ENCODE data around the gene GASK1A. TPM values are rescaled to one million over a fixed set of nuclear protein-coding genes. Genes with fewer than 3 reads are reported as not detected.
A peak's percentile ranks its signal among the peaks of the same experiment; 100 is the strongest.

GASK1A gene
- 5.3 and 5.4 TPM in 2 replicates for total RNA-seq (2021)
- long read RNA-seq, partial matches to known transcripts = 0 of 7 reads
- long read RNA-seq, other reads (novel, unspliced or antisense) = 5 of 7 reads

DNA sequence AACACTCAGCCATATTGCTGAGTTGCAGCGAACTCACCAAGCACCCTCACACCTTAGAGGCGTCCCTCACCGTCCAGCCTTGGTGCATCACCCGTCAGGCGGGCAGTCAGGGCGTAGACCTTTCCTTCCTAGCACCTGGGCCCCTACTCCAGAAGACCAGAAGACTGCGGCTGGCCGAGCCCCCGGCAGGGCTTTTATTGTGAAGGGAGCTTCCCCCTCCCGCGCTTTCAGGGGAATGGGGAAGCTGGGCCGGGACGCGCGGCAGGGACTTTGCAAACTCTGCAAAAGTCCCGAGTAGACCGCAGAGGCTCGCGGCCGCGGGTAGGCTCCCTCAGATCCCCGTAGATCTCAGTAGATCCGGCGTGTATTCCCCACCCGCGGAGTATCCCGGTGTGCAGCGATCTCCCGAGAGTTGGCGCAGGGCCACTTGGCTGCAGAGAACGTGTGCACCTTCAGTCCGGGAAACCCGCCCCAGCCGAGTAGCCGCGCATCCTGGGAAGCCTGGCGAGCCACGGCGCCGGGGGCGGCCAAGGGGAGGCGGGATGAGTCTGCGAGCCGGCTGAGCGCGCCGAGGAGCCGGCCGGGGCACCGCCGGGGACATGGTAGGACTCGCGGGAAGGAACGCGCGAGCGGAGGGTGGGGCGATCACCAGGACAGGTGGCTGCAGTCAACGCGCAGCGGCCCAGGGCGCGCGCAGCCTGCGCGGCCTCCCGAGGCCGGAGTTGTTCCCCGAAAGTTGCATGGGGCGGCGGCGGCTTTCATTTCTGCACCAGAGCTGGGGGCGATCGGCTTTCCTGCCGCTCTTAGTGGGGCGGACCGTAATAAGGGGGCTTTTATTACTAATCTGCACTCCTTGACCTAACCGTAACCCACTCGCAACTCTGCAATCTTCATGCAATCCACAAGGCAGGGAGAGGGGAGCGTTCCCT is at the start of gene GASK1A:
GASK1A (plus strand) TSS at position 268 of the 929 bp plus-strand sequence; CDS start at position 600, 332 bp downstream.
- DNase-seq = peak; percentile 77
- H3K14ac ChIP-seq (ENCODE audit: insufficient read depth, low read length) = peak within 1 kb of the TSS; percentile 3
- H4K5ac ChIP-seq (ENCODE audit: insufficient read length, low read depth, low read length) = no peak within 1 kb of the TSS
- peaks cover 6% of the 10 kb centered on the region for H3K9me3 ChIP-seq (ENCODE audit: control insufficient read depth, low read depth, low read length)
- no peak within 1 kb of the TSS for H2AK5ac ChIP-seq (ENCODE audit: insufficient read length, low read length)
- no peak within 1 kb of the TSS for H3K56ac ChIP-seq (ENCODE audit: insufficient read length, low read depth, low read length)
- H3K4me1 ChIP-seq (ENCODE audit: insufficient read depth, low read length) = peaks cover 2% of the 10 kb centered on the region; the same call in 1 of the 2 replicates
- H3K79me2 ChIP-seq (ENCODE audit: insufficient read depth, low read length) = no peaks in the 10 kb centered on the region
- H3K27me3 Mint-ChIP-seq (ENCODE audit: low read depth) = peaks cover 58% of the 10 kb centered on the region
- no peak within 1 kb of the TSS for H2BK20ac ChIP-seq (ENCODE audit: low read depth, low read length, poor library complexity, severe bottlenecking)
- no peak within 1 kb of the TSS for H3K4ac ChIP-seq (ENCODE audit: low read depth, low read length)
- peaks cover 9% of the 10 kb centered on the region for H3K23me2 ChIP-seq (ENCODE audit: insufficient read length, low read depth, low read length, poor library complexity, severe bottlenecking)
- peak within 1 kb of the TSS; percentile 83 to 85 for H3K4me3 Mint-ChIP-seq
- H3T11ph ChIP-seq (ENCODE audit: low read length) = no peak within 1 kb of the TSS
- H3K36me3 Mint-ChIP-seq (ENCODE audit: insufficient read depth in 1 of 3, low read depth in 3 of 3) = peaks cover 16 to 23% (median 18%) of the 10 kb centered on the region in 3 experiments
- no peaks in the 10 kb centered on the region for H3K79me1 ChIP-seq (ENCODE audit: insufficient read depth, low read depth, low read length, poor library complexity, severe bottlenecking)
- H2BK120ac ChIP-seq (ENCODE audit: low read depth, low read length, poor library complexity, severe bottlenecking) = no peak within 1 kb of the TSS
- WGBS (ENCODE audit: extremely low coverage, insufficient read length, low lambda C conversion rate) = no CpG with 5 or more reads among the region's 80 CpGs
- no peaks in the 10 kb centered on the region for H4K20me1 ChIP-seq (ENCODE audit: control insufficient read depth, insufficient read depth, insufficient read length)
- no peak within 1 kb of the TSS for H3K27ac ChIP-seq (ENCODE audit: insufficient read length, low read depth, low read length)
- H4K8ac ChIP-seq (replicated peaks; ENCODE audit: insufficient read length, low read depth, low read length) = no peak within 1 kb of the TSS
- no peaks in the 10 kb centered on the region; the same call in 1 of the 2 replicates for H3K27me3 ChIP-seq (ENCODE audit: insufficient read depth, low read length)
- H3K9ac ChIP-seq (ENCODE audit: extremely low read depth, insufficient read length, low read length) = peak within 1 kb of the TSS; percentile 49
- TF ChIP-seq, protein P1, sequence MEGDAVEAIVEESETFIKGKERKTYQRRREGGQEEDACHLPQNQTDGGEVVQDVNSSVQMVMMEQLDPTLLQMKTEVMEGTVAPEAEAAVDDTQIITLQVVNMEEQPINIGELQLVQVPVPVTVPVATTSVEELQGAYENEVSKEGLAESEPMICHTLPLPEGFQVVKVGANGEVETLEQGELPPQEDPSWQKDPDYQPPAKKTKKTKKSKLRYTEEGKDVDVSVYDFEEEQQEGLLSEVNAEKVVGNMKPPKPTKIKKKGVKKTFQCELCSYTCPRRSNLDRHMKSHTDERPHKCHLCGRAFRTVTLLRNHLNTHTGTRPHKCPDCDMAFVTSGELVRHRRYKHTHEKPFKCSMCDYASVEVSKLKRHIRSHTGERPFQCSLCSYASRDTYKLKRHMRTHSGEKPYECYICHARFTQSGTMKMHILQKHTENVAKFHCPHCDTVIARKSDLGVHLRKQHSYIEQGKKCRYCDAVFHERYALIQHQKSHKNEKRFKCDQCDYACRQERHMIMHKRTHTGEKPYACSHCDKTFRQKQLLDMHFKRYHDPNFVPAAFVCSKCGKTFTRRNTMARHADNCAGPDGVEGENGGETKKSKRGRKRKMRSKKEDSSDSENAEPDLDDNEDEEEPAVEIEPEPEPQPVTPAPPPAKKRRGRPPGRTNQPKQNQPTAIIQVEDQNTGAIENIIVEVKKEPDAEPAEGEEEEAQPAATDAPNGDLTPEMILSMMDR (conservative IDR thresholded peaks at IDR 0.05) = no peak
- H3K23ac ChIP-seq (ENCODE audit: insufficient read length, low read depth, low read length) = no peak within 1 kb of the TSS
- peak within 1 kb of the TSS in 2 of 3 experiments; percentile 16 to 42; a peak in 2 of 7 replicates for H3K27ac Mint-ChIP-seq
- H2BK12ac ChIP-seq (ENCODE audit: insufficient read length, low read depth, low read length) = no peak within 1 kb of the TSS
- H2AFZ ChIP-seq (ENCODE audit: low read length) = no peak within 1 kb of the TSS
- H2BK15ac ChIP-seq (ENCODE audit: low read depth, low read length) = no peak within 1 kb of the TSS
- H3K4me2 ChIP-seq (ENCODE audit: insufficient read depth, insufficient read length, low read length) = peak within 1 kb of the TSS; percentile 60
- peaks cover 22 to 26% of the 10 kb centered on the region in 2 experiments for H3K9me3 Mint-ChIP-seq
- peak within 1 kb of the TSS; percentile 35 for H3K18ac ChIP-seq (ENCODE audit: insufficient read length, low read depth, low read length)
- H2BK5ac ChIP-seq (ENCODE audit: insufficient read length, low read length) = no peak within 1 kb of the TSS
- peaks cover 34 to 42% of the 10 kb centered on the region in 2 experiments for H3K4me1 Mint-ChIP-seq
- H4K91ac ChIP-seq (ENCODE audit: insufficient read length, low read depth, low read length) = no peak within 1 kb of the TSS

All from H9 (cell line).